NCI-H1694 (cell line): ENCODE results near the gene ZNF786.
A peak's percentile ranks its signal among the peaks of the same experiment; 100 is the strongest.
"Not testable (repeated sequence)": the region's sequence is repeated elsewhere in the genome, so short reads cannot be mapped to it uniquely, and the experiment has no call there.

Experiments used
- DNase-seq: peaks from one replicate; lab custom pipeline; 2025; lab: John Stamatoyannopoulos, UW

The ZNF786 gene, protein sequence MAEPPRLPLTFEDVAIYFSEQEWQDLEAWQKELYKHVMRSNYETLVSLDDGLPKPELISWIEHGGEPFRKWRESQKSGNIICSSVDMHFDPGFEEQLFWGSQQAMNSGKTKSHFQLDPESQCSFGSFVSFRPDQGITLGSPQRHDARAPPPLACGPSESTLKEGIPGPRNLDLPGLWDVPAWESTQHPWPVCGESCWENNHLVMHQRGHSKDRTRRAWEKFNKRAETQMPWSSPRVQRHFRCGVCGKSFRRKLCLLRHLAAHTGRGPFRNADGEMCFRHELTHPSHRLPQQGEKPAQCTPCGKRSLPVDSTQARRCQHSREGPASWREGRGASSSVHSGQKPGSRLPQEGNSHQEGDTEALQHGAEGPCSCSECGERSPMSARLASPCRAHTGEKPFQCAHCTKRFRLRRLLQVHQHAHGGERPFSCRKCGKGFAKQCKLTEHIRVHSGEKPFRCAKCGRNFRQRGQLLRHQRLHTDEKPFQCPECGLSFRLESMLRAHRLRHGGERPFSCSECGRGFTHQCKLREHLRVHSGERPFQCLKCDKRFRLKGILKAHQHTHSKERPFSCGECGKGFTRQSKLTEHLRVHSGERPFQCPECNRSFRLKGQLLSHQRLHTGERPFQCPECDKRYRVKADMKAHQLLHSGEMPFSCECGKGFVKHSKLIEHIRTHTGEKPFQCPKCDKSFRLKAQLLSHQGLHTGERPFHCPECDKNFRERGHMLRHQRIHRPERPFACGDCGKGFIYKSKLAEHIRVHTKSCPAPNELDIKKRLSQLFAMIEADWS

DNA sequence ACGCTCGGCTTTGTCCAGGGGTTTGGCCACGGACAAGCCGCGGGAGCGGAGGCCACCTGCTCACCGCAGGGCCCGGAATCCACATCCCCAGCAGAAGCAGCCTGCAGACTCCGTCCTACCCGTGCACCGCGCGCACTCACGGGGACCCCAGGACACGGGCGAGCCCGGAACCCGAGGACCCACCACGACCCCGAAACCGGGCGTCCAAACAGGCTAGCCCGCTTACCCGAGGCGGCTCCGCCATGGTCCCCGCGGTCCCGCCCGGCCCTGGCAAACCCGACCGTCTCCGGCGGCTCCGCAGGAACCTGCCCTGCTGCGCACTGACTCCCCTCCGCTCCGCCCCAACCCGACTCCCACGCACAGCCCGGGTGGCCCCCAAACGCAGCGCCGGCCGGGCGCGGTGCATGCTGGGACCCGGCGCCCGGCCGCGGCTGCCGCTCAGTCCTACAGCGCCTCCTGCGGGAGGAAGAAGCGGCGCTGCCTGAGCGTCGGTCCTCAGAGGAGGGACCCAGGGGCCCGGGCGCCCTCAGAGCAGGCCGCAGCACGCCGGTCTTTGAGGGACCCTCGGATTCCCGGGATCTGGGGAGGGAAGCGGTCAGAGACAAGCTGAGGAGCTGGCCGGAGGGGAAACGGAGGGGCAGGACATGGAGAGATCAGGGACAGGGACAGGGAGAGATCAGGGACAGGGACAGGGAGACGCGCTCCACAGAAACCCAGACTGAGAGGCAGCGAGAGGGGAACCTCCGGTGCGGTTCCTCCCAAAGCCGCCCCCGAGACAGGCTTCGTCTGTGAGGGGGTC is at the start of gene ZNF786:
Gene ZNF786 (minus strand): TSS at position 322 of the 799 bp plus-strand sequence. CDS start 78 bp downstream, at position 244.
- peak; percentile 47 for DNase-seq

DNA sequence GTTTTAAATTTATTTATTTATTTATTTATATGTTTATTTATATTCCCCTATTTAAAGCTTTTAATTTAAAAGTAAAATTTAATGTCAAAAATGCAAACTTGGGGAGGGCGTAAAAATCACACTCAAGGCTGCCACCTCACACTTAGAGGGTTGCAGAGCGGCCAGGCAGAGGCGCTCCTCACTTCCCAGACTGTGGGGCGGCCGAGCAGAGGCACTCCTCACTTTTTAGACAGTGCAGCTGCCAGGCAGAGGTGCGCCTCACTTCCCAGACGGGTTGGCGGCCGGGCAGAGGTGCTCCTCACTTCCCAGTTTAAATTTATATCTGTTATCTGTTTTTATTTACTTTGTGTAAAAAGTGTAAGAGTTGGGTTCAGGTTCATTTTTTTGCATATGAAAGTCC is 45.6 kb upstream of the ZNF786 start:
- DNase-seq: no peak

DNA sequence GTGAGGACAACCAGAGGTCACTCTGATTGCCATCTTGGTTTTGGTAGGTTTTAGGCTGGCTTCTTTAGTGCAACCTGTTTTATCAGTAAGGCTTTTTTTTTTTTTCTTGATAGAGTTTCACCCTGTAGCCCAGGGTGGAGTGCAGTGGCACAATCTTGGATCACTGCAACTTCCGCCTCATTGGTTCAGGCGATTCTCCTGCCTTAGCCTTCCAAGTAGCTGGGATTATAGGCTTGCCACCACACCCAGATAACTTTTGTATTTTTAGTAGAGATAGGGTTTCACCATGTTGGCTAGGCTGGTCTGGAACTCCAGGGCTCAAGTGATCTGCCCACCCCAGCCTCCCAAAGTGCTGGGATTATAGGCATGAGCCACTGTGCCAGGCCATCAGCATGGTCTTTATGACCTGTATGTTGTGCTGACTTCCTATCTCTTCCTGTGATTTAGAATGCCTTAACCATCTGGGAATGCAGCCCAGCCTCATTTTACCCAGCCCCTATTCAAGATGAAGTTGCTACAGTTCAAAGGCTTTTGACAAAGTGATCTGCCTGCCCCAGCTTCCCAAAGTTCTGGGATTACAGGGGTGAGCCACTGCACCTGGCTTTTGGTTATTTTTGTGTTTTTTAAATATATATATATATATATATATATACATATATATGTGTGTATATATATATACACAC is 42.7 kb upstream of the ZNF786 start:
- no peak for DNase-seq

DNA sequence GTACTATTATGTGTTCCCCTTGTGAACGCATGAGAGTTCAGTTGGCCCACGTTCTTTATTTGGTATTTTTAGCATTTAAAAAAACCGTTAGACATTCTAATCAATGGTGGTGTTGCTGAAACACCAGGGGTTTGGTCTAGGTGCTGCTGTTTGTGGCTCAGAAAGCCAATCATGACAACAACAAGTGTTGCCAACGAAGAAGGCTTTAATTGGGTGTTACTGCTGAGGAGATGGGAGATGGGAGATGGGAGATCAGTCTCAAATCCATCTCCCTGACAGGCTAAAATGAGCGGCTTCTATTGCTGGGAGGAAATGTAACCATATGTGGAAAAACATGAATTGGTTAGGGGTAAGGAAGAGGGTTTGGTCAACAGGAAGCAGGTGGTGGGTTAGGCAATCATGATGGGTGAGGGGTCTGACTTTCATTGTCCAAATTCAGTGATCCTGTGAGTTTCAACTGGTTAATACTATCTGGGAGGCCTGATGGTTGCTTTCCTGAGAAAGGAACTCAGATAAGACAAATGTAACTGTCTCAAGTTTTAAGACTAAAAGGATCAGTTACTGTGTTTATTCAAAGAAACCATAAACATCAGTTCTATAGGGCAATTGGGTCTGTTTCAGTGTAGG is 40.2 kb upstream of the ZNF786 start:
- no peak for DNase-seq

DNA sequence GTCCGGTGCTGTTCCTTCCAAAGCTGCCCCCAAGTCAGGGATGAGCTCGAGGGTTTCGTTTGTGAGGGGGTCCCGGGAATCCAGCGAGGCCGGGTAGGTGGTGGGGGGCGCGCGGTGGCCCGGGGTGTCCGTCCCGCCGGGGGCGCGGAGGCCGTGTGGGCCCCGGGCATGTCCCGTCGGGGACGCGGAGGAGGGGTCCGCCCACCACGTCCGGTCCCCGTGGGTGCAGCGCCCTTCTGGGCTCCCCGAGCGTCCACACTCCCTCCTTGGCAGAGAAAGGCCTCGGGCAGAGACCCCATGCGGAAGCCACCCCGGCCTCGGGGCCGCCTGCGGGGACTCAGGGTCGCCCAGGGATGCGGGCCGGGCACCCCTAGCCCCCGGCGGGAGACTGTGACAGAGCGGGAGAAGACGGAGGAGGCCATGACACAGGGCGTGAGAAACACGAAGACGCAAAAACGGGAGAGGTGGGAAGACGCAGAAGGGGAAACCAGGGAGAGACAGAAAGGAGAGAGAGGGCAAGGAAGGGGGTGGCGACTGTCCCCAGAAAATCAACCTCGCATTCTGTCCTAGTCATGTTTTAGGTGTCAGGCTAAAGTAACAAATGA is 36.2 kb upstream of the ZNF786 start:
- no peak for DNase-seq

DNA sequence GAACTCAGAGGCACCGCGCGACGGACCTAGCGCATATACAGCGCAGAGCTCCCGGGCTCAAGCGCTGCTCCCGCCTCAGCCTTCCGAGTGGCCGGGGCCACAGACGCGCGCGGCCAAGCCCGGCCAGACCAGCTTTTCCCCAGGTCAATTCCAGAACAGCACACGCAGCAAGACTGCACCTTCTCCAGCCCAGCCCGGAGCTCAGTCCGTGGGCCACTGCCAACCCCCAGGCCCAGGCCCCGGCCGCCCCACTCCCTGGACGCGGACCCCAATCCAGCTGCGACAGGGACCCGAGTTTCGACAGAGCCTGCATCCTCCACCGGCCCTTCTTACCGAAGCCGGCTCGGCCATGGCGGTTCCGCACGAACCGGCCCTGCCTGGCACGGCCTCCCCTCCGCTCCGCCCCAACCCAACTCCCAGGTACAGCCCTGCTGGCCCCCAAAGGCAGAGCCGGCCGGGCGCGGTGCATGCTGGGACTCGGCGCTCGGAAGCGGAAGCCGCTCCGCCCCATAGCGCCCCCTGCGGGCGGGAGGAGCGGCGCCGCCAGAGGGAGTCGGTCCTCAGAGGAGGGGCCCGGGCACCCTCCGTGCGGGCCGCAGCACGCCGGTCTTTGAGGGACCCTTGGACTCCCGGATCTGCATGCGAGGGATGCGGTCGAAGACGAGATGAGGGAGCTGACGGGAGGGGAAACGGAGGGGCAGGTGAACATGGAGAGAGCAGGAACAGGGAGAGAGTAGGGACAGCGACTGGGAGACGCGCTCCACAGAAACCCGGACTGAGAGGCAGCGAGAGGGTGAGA is 35.5 kb upstream of the ZNF786 start, which contains the start of gene ZNF425:
Gene ZNF425 (minus strand): TSS at position 462 of the 799 bp plus-strand sequence. CDS start 111 bp downstream, at position 351.
- DNase-seq: peak; percentile 51

DNA sequence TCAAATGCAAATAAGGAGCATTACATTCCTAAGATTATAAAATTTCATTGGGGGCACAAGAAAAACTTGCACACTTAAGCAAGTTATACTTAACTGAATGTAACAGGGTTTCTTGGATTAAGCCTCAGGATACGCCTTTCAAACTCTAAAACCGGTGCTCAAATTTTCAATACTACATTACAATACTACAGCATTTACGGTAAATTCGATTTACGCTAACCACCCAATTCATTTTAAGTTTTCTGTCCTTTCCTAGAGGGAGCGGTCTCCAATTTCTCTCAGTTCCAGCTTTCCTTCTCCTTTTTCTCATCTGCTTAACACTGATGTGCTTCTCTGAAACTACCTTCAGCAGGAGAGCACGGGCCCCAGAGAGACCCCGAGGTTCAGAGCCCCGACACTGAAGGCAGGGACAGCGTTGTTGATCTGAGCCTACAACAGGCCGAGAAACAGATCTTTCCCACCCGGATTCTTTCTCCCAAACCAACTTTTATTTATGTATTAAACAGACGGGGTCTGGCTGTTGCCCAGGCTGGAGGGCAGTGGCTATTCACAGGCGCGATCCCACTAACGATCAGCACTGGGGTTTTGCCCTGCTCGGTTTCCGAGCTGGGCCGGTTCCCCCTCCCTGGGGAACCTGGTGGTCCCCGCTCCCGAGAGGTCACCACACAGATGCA is 34.8 kb upstream of the ZNF786 start:
- no peak for DNase-seq

DNA sequence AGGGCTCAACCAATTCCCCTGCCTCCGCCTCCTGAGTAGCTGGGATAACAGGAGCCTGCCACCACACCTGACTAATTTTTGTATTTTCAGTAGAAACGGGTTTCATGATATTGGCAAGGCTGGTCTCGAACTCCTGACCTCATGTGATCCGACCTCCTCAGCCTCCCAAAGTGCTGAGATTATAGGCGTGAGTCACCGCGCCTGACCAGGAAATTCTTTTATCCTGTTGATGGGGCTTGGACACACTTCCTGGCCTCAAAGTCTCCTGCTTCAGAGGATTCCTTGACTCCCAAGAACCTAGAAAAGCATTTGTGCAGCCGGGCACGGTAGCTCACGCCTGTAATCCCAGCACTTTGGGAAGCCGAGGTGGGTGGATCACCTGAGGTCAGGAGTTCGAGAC is 19.5 kb upstream of the ZNF786 start:
- DNase-seq: no peak

DNA sequence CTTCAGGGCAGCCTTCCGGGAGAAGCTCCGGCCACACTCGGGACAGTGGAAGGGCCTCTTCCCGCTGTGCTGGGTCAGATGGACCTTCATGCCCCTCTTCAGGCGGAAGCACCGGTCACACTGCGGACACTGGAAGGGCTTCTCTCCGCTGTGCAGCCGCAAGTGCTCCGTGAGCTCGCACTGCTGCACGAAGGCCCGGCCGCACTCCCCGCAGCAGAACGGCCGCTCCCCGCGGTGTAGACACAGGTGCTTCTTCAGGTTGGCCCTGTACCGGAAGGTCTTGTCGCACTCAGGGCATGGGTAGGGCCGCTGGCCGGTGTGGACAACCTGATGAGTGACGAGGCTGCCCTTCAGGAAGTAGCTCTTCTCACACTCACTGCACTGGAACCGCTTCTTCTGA is 14.2 kb upstream of the ZNF786 start:
- DNase-seq: no peak

DNA sequence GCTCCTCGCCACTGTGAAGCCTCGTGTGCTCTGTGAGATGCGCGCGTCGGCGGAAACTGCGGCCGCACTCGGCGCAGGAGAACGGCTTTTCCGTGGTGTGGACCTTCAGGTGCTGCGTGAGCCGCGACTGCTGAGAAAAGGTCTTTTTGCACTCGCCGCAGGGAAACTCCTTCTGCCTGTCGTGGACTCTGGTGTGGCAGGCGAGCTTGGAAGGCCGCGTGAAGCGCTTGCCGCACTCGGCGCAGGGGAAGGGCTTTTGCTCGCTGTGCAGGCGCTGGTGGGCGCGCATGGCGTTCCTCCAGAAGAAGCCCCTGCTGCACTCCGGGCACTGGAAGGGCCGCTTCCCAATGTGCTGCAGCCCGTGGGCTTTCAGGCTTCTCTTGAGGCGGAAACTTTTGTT is 13.7 kb upstream of the ZNF786 start:
- no peak for DNase-seq

DNA sequence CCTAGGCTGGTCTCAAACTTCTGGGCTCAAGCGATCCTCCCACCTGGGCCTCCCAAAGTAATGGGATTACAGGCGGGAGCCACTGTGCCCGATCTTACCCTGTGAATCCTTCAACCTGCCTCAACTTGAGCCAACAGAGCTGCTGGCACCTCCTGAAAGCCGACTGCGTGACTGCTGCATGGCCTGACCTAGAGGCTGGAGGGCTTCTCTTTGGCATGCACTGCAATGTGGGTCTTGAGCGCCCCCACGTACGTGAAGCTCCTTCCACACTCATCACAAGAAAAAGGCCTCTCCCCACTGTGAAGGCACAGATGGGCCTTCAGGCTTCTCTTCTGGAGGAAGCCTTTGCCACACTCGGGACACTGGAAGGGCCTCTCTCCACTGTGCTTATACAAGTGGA is 12.9 kb upstream of the ZNF786 start:
- no peak for DNase-seq

DNA sequence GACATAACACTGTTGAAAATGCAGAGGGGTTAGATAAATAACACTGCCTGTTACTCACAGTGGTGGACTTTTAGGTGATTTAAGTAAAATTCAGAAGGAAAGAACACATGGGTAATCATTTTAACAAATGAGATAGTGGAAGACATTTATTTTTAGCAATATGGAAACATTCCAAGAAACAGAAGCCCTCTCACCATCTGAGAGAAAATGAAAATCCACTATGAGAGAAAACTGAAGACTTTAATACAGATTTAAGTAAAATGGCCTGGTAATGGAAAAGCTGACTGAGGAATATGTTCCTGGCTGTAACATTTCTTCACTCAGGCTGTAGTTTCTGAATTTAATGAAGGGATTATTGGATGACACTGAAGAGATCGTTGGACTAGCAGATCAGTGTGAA is 12.1 kb upstream of the ZNF786 start:
- DNase-seq: no peak

DNA sequence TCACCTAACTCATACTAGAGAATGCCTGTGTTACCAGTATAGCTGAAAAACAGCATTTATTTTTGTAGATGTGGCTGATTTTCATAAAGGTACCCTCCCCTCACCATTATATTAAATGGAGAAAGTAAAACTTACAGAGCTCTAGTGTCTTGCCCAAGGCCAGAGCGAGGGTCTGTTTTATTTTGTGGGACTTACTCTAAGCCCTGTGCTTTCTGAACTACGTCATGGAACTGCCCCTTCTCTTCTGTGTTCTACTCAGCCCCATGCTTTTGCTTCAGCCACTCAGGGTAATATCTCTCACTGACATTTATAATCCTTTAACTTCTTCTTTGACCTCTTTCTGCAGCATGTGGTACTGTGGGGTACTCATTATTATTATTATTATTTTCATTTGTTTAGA is 10.3 kb upstream of the ZNF786 start:
- no peak for DNase-seq

DNA sequence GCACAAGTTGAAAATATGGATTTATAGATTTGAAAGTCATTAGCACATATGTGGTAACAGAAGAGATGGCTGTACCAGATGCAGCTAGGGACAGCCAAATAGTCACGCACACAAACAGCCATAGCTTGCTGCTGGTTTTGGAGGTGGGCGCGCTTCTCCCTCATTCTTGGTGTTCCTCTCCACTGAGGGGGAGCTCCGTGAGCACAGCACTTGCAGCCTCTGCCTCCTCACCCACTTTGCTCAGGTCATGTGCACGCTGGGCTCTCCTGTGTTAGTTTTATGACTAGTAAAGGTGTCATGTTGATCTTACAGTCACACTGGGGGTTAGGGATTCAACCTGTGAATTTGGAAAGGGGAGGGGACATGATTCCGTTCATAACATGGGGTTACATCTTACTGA is 8.5 kb upstream of the ZNF786 start:
- DNase-seq: no peak

DNA sequence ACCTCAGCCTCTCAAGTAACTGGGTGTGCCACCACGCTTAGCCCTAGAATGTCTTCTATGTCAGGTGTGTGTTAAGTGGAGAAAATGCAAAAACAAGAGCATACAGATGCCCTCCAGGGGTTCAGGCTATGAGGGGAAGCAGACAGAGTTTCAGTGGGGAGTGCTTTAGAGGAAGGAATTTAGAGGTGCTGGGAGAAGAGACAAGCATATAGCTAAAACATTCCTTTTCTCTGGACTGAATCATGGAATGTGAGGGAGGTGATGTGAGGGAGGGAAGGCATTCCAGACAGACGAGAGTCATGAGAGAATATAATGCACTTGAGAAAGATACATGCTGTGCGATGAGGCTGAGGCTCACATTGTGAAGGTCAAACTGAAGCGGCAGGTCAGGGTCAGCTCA is 6.6 kb upstream of the ZNF786 start:
- no peak for DNase-seq

DNA sequence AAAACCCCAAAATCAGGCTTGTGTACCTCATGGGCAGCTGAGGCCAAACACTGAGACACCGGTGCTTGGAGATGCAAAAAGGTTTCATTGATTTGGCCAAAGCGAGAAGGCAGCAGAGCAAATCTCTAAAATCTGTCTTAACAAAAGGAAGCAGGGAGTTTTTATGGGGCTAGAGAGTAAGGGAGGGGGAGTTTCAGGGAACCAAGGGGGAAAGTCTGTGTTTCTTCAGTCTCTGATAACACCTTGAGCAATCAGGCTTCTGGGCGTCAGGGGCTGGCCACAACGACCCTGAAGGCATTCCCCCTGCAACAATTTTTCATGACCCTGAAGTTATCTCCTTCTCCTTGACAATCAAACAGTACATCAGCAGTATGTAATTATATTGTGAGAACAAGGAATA is 2.7 kb upstream of the ZNF786 start:
- DNase-seq: no peak

DNA sequence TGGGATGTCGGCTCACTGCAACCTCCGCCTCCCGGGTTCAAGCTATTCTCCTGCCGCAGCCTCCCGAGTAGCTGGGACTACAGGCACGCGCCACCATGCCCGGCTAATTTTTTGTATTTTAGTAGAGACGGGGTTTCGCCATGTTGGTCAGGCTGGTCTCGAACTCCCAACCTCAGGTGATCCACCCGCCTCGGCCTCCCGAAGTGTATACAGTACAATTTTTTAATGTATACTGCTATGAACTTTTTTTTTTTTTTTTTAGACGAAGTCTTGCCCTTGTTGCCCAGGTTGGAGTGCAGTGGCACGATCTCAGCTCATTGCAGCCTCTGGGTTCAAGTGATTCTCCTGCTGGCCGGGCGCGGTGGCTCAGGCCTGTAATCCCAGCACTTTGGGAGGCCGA is 1.7 kb upstream of the ZNF786 start:
- DNase-seq: not testable (repeated sequence)

DNA sequence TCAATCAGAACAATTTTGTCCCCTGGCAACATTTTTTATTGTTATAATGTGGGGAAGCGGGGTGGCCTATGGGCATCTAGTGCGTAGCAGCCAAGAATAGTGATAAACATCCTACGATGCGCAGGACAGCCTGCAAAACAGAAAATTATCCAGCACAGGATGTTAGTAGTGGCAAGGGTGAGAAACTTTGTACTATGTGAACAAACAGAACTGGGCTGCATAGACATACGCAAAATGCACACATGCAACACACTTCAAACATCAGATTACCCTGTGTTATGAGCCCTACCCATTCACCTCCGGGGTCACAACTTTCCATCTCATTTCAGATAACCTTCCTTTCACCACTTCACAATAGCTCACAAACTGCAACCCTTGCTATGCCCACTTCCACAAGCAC is 3.1 kb downstream of the ZNF786 start:
- DNase-seq: no peak

DNA sequence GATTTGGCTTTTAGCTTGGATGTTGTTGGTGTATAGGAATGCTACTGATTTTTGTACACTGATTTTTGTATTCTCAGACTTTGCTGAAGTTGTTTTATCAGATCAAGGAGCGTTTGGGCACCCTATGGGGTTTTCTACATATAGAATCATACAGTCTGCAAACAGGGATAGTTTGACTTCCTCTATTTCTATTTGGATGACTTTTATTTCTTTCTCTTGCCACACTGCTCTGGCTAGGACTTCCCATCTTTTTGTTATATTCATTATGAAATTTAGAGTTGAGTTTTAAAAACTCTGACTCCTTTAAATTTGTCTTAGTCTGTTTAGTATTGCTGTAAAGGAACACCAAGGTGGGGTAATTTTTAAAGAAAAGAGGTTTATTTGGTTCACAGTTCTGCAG is 4.7 kb downstream of the ZNF786 start:
- DNase-seq: no peak

DNA sequence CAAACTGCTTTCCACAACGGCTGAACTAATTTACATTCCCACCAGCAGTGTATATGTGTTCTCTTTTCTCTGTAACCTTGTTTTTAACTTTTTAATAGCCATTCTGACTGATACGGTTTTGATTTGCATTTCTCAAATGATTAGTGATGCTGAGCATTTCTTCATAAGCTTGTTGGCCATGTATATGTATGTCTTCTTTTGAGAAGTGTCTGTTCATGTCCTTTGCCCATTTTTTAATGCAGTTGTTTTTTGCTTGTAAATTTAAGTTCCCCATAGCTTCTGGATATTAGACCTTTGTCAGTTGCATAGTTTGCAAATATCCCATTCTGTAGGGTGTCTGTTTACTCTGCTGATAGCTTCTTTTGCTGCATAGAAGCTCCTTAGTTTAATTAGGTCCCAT is 6.1 kb downstream of the ZNF786 start:
- DNase-seq: no peak
